Posterior cingulate gyrus (tissue), 11 donors: ENCODE results near the gene OR2T10.
"Not testable (repeated sequence)": the region's sequence is repeated elsewhere in the genome, so short reads cannot be mapped to it uniquely, and the experiment has no call there.

Experiments used
- DNase-seq, 10 donors: peaks; one replicate each; pipeline versions ENCODE4 v3.0.0 to v3.0.0-alpha.2; 2020 to 2021; ENCODE audit warnings: mixed read lengths in 3 of 10
- intact Hi-C: fragments of 100-400 bp; cut with DNase I; formaldehyde crosslinking; loops from one replicate; pipeline ENCODE4 v1.15.1; 2023

The OR2T10 gene

DNA sequence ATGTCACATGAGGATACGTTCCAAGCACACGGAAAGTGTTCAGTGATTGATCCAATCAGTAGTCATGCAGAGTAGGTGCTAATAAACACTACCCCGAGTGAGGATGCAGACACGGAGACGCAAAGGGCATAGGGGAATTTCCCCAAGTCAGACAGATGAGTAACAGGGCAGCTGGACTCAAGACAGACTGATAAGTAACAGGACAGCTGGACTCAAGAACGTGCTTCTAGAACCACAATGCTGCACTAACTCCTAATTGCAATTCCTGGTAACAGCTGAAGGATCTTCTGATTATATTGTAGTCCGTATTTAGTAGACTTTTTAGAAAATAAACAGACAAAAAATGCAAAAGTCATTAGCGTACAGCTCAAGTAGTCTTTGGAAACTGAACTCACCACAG is 1.9 kb upstream of the OR2T10 start:
- DNase-seq = no peak
- intact Hi-C loops = no loop called here

DNA sequence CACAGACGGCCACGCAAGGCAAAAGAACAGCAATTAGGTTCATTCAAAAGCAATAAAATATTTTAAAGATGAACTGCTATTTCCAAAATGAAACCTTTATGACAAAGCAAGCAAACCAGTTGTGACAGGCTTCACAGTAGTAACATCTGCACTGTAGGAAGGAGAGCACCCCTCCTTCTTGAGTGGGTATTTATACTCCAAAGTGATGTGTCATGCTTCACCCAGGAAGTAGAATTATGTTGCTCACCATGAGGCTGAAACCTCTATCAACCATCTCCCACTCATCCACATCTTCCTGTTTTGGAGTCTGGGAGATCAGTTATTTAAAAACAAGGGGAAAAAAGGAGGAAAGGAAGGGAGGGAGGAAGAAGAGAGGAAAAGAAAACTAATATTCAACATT is 885 bp downstream of the OR2T10 start:
- intact Hi-C loops = no loop called here
- no peak for DNase-seq

DNA sequence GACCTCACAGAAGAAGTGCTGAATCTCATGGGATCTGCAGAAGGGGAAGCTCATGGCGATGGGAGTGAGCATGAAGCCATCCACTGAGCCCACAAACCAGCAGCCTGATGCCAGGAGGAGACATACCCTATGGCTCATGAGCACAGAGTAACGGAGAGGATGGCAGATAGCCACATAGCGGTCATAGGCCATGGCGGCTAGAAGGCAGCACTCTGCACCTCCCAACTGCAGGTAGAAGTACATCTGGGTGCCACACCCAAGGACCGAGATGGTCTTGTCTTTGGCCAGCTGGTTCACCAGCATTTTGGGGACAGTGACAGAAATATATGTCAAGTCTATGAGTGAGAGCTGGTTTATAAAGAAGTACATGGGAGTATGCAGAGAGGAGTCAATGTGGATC is 4.3 kb downstream of the OR2T10 start:
- DNase-seq = peak in 2 of 10 donors; percentile 16 to 59

DNA sequence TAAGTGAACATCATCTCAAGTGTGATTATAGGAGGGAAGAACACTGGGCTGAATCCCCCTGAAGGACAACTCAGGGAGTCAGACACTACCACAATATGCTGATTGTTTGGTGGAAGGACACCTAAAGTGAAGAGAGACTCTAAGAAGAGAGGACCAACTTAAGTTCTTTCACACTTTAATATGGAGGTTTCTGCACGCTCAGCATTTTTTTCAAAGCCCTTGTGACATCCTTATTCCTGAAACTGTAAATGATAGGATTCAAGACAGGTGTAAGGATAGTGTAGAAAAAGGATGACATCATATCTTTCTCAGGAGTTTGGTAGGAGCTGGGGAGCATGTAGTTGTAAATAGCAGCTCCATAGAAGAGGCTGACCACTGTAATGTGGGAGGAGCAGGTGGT is 4.8 kb downstream of the OR2T10 start:
- DNase-seq = no peak
- intact Hi-C loops = no loop called here

More for the DNA sequence above, 4.3 kb downstream of the OR2T10 start:
- intact Hi-C loops = no loop called here

DNA sequence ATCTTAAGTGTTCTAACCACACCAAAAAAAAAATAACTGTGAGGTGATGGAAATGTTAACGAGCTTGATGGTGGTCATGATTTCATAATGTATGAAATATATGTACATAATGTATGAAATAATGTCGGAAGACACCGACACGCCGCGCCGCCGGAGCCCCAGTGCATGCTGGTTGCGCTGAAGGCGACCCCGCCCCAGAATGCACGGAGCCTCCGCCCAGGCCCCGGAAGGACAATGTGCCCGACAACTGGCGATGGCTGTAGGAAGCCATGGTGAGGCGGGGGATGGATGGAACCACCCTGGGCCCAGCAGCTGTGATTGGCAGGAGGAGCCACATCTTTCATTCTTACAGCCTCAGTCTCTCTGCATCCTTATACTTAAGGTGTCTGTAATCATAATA is 7.4 kb downstream of the OR2T10 start:
- DNase-seq = peak in 3 of 10 donors; percentile 31 to 76 (median 68)
- intact Hi-C loops = no loop called here

GRCh38 chr1:248589334-248589733 is 8.2 kb downstream of the OR2T10 start:
- intact Hi-C loops = no loop called here

DNA sequence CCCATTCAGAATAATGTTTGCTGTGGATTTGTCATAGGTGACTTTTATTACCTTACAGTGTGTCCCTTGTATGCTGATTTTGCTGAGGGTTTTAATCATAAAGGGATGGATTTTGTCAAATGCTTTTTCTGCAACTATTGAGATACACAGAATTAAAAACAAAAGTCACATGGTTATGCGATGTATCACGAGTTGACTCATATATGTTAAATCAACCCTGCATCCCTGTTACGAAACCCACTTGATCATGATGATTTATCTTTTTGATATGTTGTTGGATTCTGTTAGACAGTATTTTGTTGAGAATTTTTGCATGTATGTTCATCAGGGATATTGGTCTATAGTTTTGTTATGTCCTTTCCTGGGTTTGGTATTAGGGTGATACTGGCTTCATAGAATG is 12.2 kb downstream of the OR2T10 start:
- DNase-seq = no peak
- intact Hi-C loops = no loop called here

More at GRCh38 chr1:248589334-248589733, 8.2 kb downstream of the OR2T10 start:
- no peak for DNase-seq

- no peak for DNase-seq
- intact Hi-C loops = no loop called here
These were observed 21.1 kb downstream of the OR2T10 start for GRCh38 chr1:248576260-248576980.

DNA sequence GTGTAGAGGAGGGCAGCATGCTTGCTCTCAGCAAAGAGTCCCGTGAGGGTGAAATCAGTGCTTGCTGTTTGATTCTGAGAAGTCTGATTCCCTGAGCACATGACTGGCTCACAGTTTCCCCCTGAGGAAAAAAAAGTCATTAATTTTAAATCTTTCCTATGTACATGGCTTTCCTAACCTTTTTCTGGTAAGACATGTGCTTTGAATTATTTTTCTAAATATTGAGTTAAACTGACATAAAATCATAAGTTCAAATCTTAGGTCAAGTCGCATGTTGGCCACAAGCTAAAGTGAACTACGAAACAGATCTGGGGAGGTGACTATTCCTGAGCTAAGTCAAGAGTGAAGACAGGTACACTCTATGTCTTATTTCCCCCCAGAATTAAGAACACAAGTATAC is 22.8 kb downstream of the OR2T10 start, which contains the start of gene OR2T34:
Gene OR2T34, minus strand, starts transcription at position 101 of the 400 bp plus-strand sequence. Its CDS starts 0 bp downstream, at position 101.
- DNase-seq, intact Hi-C loops: not testable (repeated sequence)

GRCh38 chr1:248573856-248574255 is 23.6 kb downstream of the OR2T10 start:
- intact Hi-C loops, DNase-seq: not testable (repeated sequence)

DNA sequence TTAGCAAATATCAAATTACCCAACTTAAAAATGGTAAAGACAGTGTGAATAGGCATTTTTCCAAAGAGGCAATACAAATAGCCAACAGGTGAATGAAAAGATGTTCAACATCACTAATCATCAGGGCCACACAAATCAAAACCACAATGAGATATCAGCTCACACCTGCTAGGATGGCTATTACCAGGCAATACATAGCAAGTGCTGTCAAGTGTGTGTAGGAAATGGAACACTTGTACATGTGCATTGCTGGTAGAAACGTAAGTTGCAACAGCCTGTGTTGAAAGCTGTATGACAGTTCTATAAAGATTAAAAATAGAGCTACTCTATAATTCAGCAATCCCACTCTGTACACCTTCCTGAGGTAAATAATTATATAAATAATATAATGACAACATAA is 25.5 kb downstream of the OR2T10 start:
- intact Hi-C loops, DNase-seq: not testable (repeated sequence)

GRCh38 chr1:248570811-248571210 is 26.7 kb downstream of the OR2T10 start:
- intact Hi-C loops, DNase-seq: not testable (repeated sequence)

DNA sequence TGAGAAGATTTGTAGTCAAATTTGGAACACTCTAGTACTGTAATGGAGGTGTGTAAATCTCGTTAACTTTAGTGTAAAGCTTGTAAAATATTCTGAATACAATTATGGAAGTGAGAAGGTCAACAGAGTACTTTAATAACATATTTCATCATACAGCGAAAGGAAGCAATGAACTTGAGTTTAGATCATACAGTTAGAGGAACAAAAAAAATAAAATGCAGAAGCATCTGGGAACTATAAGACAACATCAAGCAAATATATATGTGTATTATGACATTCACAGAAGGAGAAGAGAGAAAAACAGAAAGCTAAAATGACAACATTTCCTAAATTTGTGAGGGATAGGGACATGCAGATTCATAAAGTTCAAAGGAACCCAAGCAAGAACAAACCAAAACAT is 28.5 kb downstream of the OR2T10 start:
- intact Hi-C loops, DNase-seq: not testable (repeated sequence)

DNA sequence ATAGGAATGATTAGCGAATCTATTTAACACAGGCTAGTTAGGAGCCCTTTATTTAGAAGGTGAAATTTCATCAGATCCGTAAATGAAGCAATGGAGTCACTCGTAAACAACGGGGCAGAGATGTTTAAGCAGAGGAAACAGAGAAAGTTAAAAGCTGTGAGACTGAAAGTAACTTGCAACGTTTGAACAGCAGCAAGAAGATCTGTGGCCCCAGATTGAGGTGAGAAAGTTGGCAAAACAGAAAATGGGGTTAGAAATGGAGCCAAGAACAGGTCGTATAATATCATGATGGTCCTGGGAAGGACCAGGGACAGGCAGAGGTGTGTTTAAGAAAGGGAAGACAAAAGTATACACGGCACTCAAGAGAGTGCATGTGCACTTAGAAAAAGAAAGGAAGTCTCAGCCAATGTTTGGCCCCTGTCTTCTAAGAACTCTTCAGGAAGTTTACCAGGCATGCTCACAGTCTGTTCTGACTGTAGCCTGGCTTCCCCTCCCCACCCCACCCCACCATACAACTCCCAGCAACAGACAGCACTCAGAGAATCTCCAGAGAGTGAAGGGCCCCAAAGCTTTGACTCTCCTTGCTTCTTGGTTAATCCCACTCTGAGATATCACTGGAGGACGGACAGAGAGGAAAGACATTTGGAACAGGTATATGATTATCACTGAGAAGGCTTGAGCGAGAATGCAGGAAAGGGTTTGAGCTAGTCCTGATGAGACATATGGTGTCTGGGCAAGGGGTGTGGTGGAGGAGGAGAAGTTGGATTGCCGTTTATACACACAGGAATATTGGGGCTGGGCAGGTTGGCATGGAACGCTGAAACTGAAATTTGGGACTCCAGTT is 31.7 kb downstream of the OR2T10 start:
- intact Hi-C loops, DNase-seq: not testable (repeated sequence)

DNA sequence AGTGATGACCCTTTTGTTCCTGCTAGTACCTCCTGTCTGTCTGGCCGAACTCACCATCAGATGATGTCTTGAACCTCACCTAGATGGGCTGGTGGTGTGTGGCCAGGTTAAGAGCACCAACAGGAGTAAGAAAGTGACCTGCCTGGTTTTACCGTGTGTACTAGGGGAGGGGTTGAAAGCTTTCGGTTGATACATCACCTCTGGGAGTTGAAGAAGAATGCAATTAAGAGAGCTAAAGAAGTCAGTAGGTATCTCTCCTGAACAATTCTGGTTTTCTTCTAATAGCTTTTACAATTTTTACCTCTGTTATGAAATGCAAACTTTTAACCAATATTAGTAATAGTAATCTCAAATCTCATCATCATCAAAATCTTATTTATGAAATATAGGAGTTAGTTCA is 34.8 kb downstream of the OR2T10 start, which contains the start of gene OR2T29:
Gene OR2T29, minus strand, starts transcription at position 101 of the 400 bp plus-strand sequence. CDS start 3,281 bp downstream, outside the sequence.
- intact Hi-C loops, DNase-seq: not testable (repeated sequence)

DNA sequence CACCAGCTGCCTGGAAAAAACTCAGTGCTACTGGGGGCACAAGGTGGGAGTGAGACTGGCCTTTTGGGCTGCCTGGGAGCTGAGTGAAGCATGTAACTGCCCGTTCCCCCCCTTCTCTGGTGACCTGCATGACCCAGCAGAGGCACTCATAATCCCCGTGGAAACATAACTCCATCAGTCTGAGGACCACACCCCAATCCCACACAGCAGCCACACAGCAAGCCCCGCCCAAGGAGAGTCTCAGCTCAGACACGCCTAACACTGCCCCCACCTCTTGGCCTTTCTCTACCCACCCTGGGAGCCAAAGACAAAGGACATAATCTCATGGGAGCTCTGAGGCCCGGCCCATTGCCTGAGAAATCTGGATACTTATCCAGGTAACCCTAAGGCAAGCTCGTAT is 46.5 kb downstream of the OR2T10 start:
- DNase-seq, intact Hi-C loops: not testable (repeated sequence)

DNA sequence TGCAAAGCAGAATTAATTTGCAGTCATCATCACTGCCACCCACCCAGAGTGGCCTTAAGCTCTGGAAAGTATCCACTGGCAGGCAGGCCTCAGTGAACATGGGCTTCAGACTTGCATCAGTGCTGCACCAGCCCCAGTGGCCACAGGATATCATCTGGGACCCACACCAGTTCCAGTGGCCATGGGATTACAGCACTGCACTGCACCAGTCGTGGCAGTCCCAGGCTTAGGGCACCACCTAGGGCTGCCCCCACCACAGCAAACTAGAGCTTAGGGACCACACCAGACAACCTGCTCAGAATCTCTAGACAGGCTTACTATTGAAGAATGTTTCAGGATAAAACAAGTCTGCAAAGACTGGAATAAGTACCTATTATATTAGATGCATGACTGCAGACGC is 50.1 kb downstream of the OR2T10 start:
- DNase-seq, intact Hi-C loops: not testable (repeated sequence)
